ENCODE results near the gene S100A12. TPM values are rescaled to one million over a fixed set of nuclear protein-coding genes. Genes with fewer than 3 reads are reported as not detected.

S100A12 gene
- total RNA-seq, 4 donors from 2014 or later: not detected

- Histone ChIP-seq H3K9me3 (no peaks in the 10 kb centered on the region), H3K36me3 (no peaks in the 10 kb centered on the region), H3K27me3 (peaks cover 0 to 39% of the 10 kb centered on the region in 2 donors), H3K27ac (no peak overlapping the region), H3K4me3 (no peak overlapping the region), H3K4me1 (peaks cover 0 to 6% (median 0%) of the 10 kb centered on the region in 4 donors)
- WGBS, 2 donors: 0 to 1% methylated on average over 4 of the region's 4 CpGs
- no peak for TF ChIP-seq EP300 (IDR thresholded peaks at IDR 0.05)
- TF ChIP-seq CTCF (IDR thresholded peaks at IDR 0.05): peak; percentile 75 to 83 (median 79)
- DNase-seq (ENCODE audit: low spot score in 2 of 2): peak in 1 of 2 donors; percentile 53
These were observed 22.9 kb downstream of the S100A12 start for GRCh38 chr1:153352523-153352922.

GRCh38 chr1:153350321-153350957 lies 25.0 kb downstream of the S100A12 start:
- TF ChIP-seq EP300 (IDR thresholded peaks at IDR 0.05) (no peak), POLR2A (IDR thresholded peaks at IDR 0.05) (no peak), CTCF (IDR thresholded peaks at IDR 0.05) (no peak)
- DNase-seq (ENCODE audit: low spot score in 2 of 2): no peak
- Histone ChIP-seq H3K27ac (no peak overlapping the region), H3K4me1 (no peaks in the 10 kb centered on the region), H3K9me3 (no peaks in the 10 kb centered on the region), H3K36me3 (no peaks in the 10 kb centered on the region), H3K4me3 (no peak overlapping the region), H3K27me3 (peaks cover 0 to 57% of the 10 kb centered on the region in 2 donors)
- WGBS, 2 donors: 37 to 41% methylated on average over 1 of the region's 1 CpG

- Histone ChIP-seq H3K27ac (no peak overlapping the region), H3K27me3 (peaks cover 0 to 65% of the 10 kb centered on the region in 2 donors), H3K4me3 (no peak overlapping the region), H3K36me3 (no peaks in the 10 kb centered on the region), H3K9me3 (no peaks in the 10 kb centered on the region), H3K4me1 (no peaks in the 10 kb centered on the region)
- TF ChIP-seq CTCF (IDR thresholded peaks at IDR 0.05) (no peak), POLR2A (IDR thresholded peaks at IDR 0.05) (no peak), EP300 (IDR thresholded peaks at IDR 0.05) (no peak)
- 64% methylated on average over 16 to 17 of the region's 17 CpGs for WGBS, 2 donors
- no peak for DNase-seq (ENCODE audit: low spot score in 2 of 2)
These were observed 25.8 kb downstream of the S100A12 start for GRCh38 chr1:153349363-153350320.

GRCh38 chr1:153348511-153349362 lies 26.7 kb downstream of the S100A12 start, which contains the start of gene PGLYRP4:
Gene PGLYRP4 (minus strand): TSS chr1:153348841. CDS start chr1:153347932, 909 bp downstream.
- no peak for DNase-seq (ENCODE audit: low spot score in 2 of 2)
- WGBS, 2 donors: 60 to 64% methylated on average over 8 to 9 of the region's 10 CpGs

More at GRCh38 chr1:153348511-153349362, 26.7 kb downstream of the S100A12 start, which contains the start of gene PGLYRP4:
- Histone ChIP-seq H3K27ac (no peak within 1 kb of the TSS), H3K4me1 (no peaks in the 10 kb centered on the region), H3K4me3 (no peak within 1 kb of the TSS), H3K27me3 (peaks cover 0 to 68% of the 10 kb centered on the region in 2 donors), H3K36me3 (no peaks in the 10 kb centered on the region), H3K9me3 (no peaks in the 10 kb centered on the region)
- TF ChIP-seq CTCF (IDR thresholded peaks at IDR 0.05) (no peak), EP300 (IDR thresholded peaks at IDR 0.05) (no peak), POLR2A (IDR thresholded peaks at IDR 0.05) (no peak)
